HL-60 (cell line): ENCODE results near the gene SPTBN1.
"Not testable (repeated sequence)": the region's sequence is repeated elsewhere in the genome, so short reads cannot be mapped to it uniquely, and the experiment has no call there.

Source experiments
- DNase-seq, 2 experiments: peaks; one replicate each; pipeline ENCODE4 v3.0.0-alpha.2; 2010 to 2020; ENCODE audit warnings: low read depth in 1 of 2, low spot score in 1 of 2
- H3K27ac ChIP-seq: fragments of 250-450 bp; sonication (Bioruptor Pico); replicated peaks from 2 replicates; pipeline ENCODE4 v1.5.1; 2020; ENCODE audit warnings: mild to moderate bottlenecking, moderate library complexity
- H3K27me3 ChIP-seq: fragments of 250-450 bp; sonication (Bioruptor Pico); 2 replicates; pipeline ENCODE4 v1.5.1; 2021; ENCODE audit warnings: mild to moderate bottlenecking, moderate library complexity; ENCODE audit not compliant: insufficient read depth, poor library complexity, severe bottlenecking
- H3K4me3 ChIP-seq: replicated peaks from 2 replicates; pipeline ENCODE4 v1.5.1; 2011; ENCODE audit warnings: mild to moderate bottlenecking, control low read depth, low read length; ENCODE audit not compliant: insufficient read depth
- GABPA ChIP-seq: IDR thresholded peaks from 2 replicates; pipeline ENCODE4 v1.6.1; 2012; ENCODE audit warnings: low read depth
- POLR2AphosphoS5 ChIP-seq: IDR thresholded peaks from 2 replicates; pipeline ENCODE4 v1.6.1; 2012; ENCODE audit warnings: low read depth
- REST ChIP-seq: IDR thresholded peaks from 2 replicates; pipeline ENCODE4 v1.6.1; 2012; ENCODE audit warnings: low read depth; ENCODE audit not compliant: insufficient replicate concordance
- SPI1 ChIP-seq: IDR thresholded peaks from 2 replicates; pipeline ENCODE4 v1.6.1; 2012; ENCODE audit warnings: low read depth, mild to moderate bottlenecking, borderline replicate concordance
- TF ChIP-seq, protein P1 (sequence below): IDR thresholded peaks from one replicate; pipeline ENCODE4 v1.5.1; 2011; ENCODE audit warnings: low read length, control low read depth, inconsistent platforms; ENCODE audit not compliant: insufficient read depth

The SPTBN1 gene

GRCh38 chr2:54513363-54513715 lies 57.2 kb downstream of the SPTBN1 start:
- Histone ChIP-seq H3K27me3 (no peaks in the 10 kb centered on the region), H3K27ac (no peak overlapping the region), H3K4me3 (no peak overlapping the region)
- no peak for DNase-seq
- TF ChIP-seq GABPA, result no peak
- no peak for TF ChIP-seq POLR2AphosphoS5
- TF ChIP-seq, protein P1, sequence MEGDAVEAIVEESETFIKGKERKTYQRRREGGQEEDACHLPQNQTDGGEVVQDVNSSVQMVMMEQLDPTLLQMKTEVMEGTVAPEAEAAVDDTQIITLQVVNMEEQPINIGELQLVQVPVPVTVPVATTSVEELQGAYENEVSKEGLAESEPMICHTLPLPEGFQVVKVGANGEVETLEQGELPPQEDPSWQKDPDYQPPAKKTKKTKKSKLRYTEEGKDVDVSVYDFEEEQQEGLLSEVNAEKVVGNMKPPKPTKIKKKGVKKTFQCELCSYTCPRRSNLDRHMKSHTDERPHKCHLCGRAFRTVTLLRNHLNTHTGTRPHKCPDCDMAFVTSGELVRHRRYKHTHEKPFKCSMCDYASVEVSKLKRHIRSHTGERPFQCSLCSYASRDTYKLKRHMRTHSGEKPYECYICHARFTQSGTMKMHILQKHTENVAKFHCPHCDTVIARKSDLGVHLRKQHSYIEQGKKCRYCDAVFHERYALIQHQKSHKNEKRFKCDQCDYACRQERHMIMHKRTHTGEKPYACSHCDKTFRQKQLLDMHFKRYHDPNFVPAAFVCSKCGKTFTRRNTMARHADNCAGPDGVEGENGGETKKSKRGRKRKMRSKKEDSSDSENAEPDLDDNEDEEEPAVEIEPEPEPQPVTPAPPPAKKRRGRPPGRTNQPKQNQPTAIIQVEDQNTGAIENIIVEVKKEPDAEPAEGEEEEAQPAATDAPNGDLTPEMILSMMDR, result no peak
- TF ChIP-seq SPI1, result no peak
- TF ChIP-seq REST, result no peak

DNA sequence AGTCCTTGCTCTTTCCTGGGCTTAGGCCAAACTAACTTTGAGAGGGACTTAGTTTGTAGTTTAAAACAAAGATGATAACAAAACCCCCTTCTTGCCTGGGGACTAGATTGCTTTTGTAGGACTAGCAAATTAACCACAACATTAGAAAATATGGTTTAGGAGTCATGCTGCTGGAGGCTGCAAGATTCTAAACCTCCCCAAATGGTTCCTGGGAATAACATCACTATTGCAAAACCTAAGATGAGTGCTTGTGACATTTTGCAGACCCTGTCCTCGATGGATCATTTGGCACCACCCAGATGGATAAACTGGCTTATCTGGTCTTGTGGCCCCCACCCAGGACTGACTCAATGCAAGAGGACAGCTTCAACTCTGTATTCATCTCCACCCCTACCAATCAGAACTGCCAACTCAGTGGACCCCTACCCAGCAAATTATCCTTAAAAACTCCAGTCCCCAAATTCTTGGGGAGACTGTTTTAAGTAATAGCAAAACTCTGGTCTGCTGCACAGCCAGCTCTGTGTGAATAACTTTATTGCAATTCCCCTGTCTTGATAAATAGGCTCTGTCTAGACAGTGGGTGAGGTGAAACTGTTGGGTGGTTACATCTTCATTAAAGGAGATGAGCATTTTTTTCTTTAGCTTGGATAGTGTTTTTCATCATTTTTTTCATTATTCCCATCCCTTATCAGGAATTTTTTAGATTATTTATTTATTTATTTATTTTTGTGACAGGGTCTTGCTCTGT lies 58.9 kb downstream of the SPTBN1 start:
- DNase-seq, result no peak
- H3K4me3 ChIP-seq, result no peak overlapping the region
- H3K27me3 ChIP-seq, result no peaks in the 10 kb centered on the region
- TF ChIP-seq POLR2AphosphoS5, result no peak
- TF ChIP-seq GABPA, result no peak
- TF ChIP-seq, protein P1, result no peak
- no peak for TF ChIP-seq SPI1
- no peak overlapping the region for H3K27ac ChIP-seq

DNA sequence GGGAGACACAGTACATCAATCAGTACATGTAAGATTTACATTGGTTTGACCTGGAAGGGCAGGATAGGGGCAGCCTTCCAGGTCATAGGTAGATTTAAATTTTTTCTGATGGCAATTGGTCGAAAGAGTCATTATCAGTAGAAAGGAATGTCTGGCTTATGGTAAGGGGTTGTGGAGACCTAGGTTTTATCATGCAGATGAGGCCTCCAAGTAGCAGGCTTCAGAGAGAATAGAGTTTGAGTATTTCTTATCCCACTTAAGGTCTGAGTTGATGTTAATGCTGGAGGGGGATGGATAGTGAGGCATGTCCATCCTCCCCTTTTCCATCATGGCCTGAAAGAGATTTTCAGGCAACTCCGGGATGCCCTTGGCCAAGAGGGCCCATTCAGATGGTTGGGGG lies 60.7 kb downstream of the SPTBN1 start:
- Histone ChIP-seq H3K27ac (no peak overlapping the region), H3K4me3 (no peak overlapping the region), H3K27me3 (no peaks in the 10 kb centered on the region)
- DNase-seq, result no peak
- TF ChIP-seq REST (no peak), POLR2AphosphoS5 (no peak), GABPA (no peak), SPI1 (no peak)
- TF ChIP-seq, protein P1, result no peak

DNA sequence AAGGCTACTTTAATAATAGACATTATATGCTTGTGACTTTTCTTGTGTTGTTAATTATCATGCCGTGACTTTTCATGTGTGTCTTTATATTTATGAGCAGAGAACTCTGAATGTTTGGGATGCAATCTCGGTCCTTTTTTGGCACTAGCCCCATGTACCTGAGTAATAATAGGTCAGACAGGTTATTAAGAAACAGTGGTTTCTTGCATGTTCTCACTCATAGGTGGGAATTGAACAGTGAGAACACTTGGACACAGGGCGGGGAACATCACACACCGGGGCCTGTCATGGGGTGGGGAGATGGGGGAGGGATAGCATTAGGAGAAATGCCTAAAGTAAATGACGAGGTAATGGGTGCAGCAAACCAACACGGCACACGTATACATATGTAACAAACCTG lies 61.9 kb downstream of the SPTBN1 start:
- DNase-seq, H3K27ac ChIP-seq, H3K27me3 ChIP-seq, H3K4me3 ChIP-seq: not testable (repeated sequence)
